Measurements from ENCODE around the gene MROH7.

Gene MROH7

GRCh38 chr1:54640863-54641836, at the start of gene MROH7:
MROH7 (plus strand) TSS chr1:54641786; CDS start chr1:54652927, 11,141 bp downstream.
- TF ChIP-seq CTCF (IDR thresholded peaks at IDR 0.05; ENCODE audit: control insufficient read depth, insufficient read depth, low read depth, low read length, missing control alignments), result no peak
- no peak for DNase-seq (ENCODE audit: low read depth)
- no peak within 1 kb of the TSS for H3K4me3 ChIP-seq (ENCODE audit: control insufficient read depth, low read depth, low read length)

- no peak for TF ChIP-seq CTCF (IDR thresholded peaks at IDR 0.05; ENCODE audit: control insufficient read depth, insufficient read depth, low read depth, low read length, missing control alignments)
- no peak overlapping the region for H3K4me3 ChIP-seq (ENCODE audit: control insufficient read depth, low read depth, low read length)
Measured at GRCh38 chr1:54593571-54594160, 47.9 kb upstream of the MROH7 start.

GRCh38 chr1:54594463-54594862, 47.1 kb upstream of the MROH7 start:
- TF ChIP-seq CTCF (IDR thresholded peaks at IDR 0.05; ENCODE audit: control insufficient read depth, insufficient read depth, low read depth, low read length, missing control alignments), result no peak
- no peak overlapping the region for H3K4me3 ChIP-seq (ENCODE audit: control insufficient read depth, low read depth, low read length)
- DNase-seq (ENCODE audit: low read depth), result no peak

More at GRCh38 chr1:54593571-54594160, 47.9 kb upstream of the MROH7 start:
- DNase-seq (ENCODE audit: low read depth), result no peak

- no peak overlapping the region for H3K4me3 ChIP-seq (ENCODE audit: control insufficient read depth, low read depth, low read length)
- DNase-seq (ENCODE audit: low read depth), result no peak
- TF ChIP-seq CTCF (IDR thresholded peaks at IDR 0.05; ENCODE audit: control insufficient read depth, insufficient read depth, low read depth, low read length, missing control alignments), result no peak
Measured at GRCh38 chr1:54595956-54596498, 45.6 kb upstream of the MROH7 start.

- DNase-seq (ENCODE audit: low read depth), result no peak
- TF ChIP-seq CTCF (IDR thresholded peaks at IDR 0.05; ENCODE audit: control insufficient read depth, insufficient read depth, low read depth, low read length, missing control alignments), result no peak
- no peak overlapping the region for H3K4me3 ChIP-seq (ENCODE audit: control insufficient read depth, low read depth, low read length)
Measured at GRCh38 chr1:54596756-54597155, 44.8 kb upstream of the MROH7 start.

- no peak for TF ChIP-seq CTCF (IDR thresholded peaks at IDR 0.05; ENCODE audit: control insufficient read depth, insufficient read depth, low read depth, low read length, missing control alignments)
- DNase-seq (ENCODE audit: low read depth), result no peak
- H3K4me3 ChIP-seq (ENCODE audit: control insufficient read depth, low read depth, low read length), result no peak overlapping the region
Measured at GRCh38 chr1:54597455-54598030, 44.0 kb upstream of the MROH7 start.

Measured in AG09309 (cell line).